GM20000 (cell line): ENCODE measurements around the gene BACH2.
"Not testable (repeated sequence)": the region's sequence is repeated elsewhere in the genome, so short reads cannot be mapped to it uniquely, and the experiment has no call there.

Experiments
- DNase-seq: peaks from one replicate; pipeline ENCODE4 v3.0.0; 2012; ENCODE audit warnings: low spot score
- CTCF ChIP-seq: IDR thresholded peaks from 2 replicates; pipeline ENCODE4 v1.5.1; 2012; ENCODE audit warnings: mild to moderate bottlenecking, control low read depth; ENCODE audit errors: extremely low read depth, missing control alignments

Gene BACH2

GRCh38 chr6:90066697-90067096 is 229.9 kb downstream of the BACH2 start:
- no peak for DNase-seq
- no peak for TF ChIP-seq CTCF

GRCh38 chr6:90065173-90065572 is 231.5 kb downstream of the BACH2 start:
- no peak for DNase-seq
- TF ChIP-seq CTCF: no peak

- DNase-seq: no peak
Measured at GRCh38 chr6:90062667-90063066, 234.0 kb downstream of the BACH2 start.

GRCh38 chr6:90062051-90062450 is 234.6 kb downstream of the BACH2 start:
- no peak for TF ChIP-seq CTCF
- no peak for DNase-seq

More at GRCh38 chr6:90062667-90063066, 234.0 kb downstream of the BACH2 start:
- TF ChIP-seq CTCF: no peak

GRCh38 chr6:90059178-90059577 is 237.5 kb downstream of the BACH2 start:
- not testable (repeated sequence) for DNase-seq

GRCh38 chr6:90055924-90056323 is 240.7 kb downstream of the BACH2 start:
- DNase-seq: not testable (repeated sequence)

GRCh38 chr6:90054193-90054592 is 242.4 kb downstream of the BACH2 start:
- not testable (repeated sequence) for DNase-seq

- no peak for TF ChIP-seq CTCF
- no peak for DNase-seq
Measured at GRCh38 chr6:90053614-90054013, 243.0 kb downstream of the BACH2 start.

- no peak for DNase-seq
- TF ChIP-seq CTCF: no peak
Measured at GRCh38 chr6:90049295-90049694, 247.3 kb downstream of the BACH2 start.
